Epithelial cell of esophagus (primary cell): ENCODE results near the gene HELLS.
"Not testable (repeated sequence)": the region's sequence is repeated elsewhere in the genome, so short reads cannot be mapped to it uniquely, and the experiment has no call there.

Experiments
- DNase-seq: peaks from one replicate; pipeline ENCODE4 v3.0.0; 2010; ENCODE audit warnings: low read depth
- H3K4me3 ChIP-seq: 2 replicates; pipeline ENCODE4 v1.5.1; 2011; ENCODE audit warnings: mild to moderate bottlenecking, low read length, control low read depth
- TF ChIP-seq, protein P1 (sequence below): IDR thresholded peaks from 2 replicates; pipeline ENCODE4 v1.5.1; 2011; ENCODE audit warnings: low read depth, mild to moderate bottlenecking, low read length, control low read depth, inconsistent platforms; ENCODE audit not compliant: insufficient read depth; ENCODE audit errors: missing control alignments

HELLS gene

DNA sequence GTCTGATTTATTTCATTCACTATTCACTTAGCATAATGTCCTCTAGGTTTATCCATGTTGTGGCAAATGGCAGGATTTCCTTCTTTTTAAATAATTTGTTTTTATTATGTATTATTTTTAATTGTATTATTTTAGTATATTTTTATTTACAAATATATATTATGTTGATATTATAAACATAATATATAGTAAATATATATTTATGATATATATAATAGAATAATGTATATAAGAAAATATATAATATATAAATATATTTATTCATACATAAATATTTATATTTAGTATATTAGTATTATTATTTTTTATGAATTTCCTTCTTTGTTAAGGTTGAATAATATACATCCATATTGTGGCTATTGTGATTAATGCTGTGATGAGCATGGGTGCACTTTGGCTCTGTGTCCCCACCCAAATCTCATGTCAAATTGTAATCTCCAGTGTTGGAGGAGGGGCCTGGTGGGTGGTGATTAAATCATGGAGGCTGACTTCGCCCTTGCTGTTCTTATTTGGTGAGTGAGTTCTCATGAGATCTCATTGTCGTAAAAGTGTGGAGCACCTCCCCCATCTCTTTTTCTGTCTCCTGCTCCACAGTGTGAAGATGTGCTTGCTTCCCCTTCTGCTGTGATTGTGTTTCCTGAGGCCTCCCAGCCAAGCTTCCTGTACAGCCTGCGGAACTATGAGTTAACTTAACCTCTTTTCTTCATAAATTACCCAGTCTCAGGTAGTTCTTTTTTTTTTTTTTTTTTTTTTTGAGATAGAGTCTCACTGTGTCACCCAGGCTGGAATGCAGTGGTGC is 85.7 kb downstream of the HELLS start:
- TF ChIP-seq, protein P1, sequence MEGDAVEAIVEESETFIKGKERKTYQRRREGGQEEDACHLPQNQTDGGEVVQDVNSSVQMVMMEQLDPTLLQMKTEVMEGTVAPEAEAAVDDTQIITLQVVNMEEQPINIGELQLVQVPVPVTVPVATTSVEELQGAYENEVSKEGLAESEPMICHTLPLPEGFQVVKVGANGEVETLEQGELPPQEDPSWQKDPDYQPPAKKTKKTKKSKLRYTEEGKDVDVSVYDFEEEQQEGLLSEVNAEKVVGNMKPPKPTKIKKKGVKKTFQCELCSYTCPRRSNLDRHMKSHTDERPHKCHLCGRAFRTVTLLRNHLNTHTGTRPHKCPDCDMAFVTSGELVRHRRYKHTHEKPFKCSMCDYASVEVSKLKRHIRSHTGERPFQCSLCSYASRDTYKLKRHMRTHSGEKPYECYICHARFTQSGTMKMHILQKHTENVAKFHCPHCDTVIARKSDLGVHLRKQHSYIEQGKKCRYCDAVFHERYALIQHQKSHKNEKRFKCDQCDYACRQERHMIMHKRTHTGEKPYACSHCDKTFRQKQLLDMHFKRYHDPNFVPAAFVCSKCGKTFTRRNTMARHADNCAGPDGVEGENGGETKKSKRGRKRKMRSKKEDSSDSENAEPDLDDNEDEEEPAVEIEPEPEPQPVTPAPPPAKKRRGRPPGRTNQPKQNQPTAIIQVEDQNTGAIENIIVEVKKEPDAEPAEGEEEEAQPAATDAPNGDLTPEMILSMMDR, result no peak
- no peak for DNase-seq
- H3K4me3 ChIP-seq, result no peak overlapping the region

DNA sequence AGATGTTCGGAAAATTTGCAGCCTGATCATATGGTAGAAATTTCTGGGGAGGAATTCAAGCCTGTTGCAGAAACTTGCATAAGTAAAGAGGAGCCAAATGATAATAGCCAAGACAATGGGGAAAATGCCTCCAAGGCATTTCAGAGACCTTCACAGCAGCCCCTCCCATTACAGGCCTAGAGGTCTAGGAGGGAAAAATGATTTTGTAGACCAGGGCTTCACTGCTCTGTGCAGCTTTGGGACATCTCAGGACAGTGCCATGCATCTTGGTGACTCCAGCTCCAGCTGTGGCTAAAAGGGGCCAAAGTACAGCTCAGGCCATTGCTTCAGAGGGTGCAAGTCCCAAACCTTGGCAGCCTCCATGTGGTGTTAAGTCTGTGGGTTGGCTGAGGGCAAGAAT is 87.4 kb downstream of the HELLS start:
- TF ChIP-seq, protein P1, result no peak

DNA sequence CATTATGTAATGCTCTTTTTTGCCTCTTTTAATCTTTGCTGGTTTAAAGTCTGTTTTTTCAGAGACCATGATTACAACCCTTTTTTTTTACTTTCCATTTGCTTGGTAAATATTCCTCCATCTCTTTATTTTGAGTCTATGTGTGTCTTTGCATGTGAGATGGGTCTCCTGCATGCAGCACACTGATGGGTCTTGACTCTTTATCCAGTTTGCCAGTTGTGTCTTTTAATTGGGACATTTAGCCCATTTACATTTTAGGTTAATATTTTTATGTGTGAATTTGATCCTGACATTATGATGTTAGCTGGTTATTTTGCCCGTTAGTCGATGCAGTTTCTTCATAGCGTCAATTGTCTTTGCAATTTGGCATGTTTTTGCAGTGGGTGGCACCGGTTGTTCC is 92.5 kb downstream of the HELLS start:
- not testable (repeated sequence) for DNase-seq, H3K4me3 ChIP-seq

More for the DNA sequence above, 87.4 kb downstream of the HELLS start:
- H3K4me3 ChIP-seq, result no peak overlapping the region
- DNase-seq, result no peak

GRCh38 chr10:94639902-94640301 is 94.3 kb downstream of the HELLS start:
- TF ChIP-seq, protein P1, result no peak
- no peak for DNase-seq
- H3K4me3 ChIP-seq, result no peak overlapping the region

GRCh38 chr10:94640562-94640961 is 95.0 kb downstream of the HELLS start:
- no peak for DNase-seq
- TF ChIP-seq, protein P1, result no peak
- no peak overlapping the region for H3K4me3 ChIP-seq

DNA sequence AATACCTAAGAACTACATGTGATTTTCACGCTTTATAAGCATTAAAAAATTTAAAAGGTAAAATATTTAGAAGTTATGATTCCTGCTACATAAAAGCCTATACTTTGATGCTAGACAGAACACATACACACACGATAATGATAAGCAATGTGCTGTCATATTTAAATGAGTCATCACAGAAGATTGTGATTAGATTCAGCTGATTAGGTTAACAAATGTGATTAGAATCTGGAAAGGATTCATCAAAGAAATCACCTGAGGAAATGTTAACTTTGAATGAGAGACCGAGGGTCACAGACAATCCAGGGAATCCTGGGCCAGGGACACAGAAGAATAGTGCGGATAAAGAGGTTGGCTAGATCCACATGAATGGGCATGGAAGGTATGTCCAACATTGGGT is 95.9 kb downstream of the HELLS start:
- TF ChIP-seq, protein P1, result no peak
- H3K4me3 ChIP-seq, result no peak overlapping the region
- DNase-seq, result no peak

GRCh38 chr10:94644352-94644751 is 98.8 kb downstream of the HELLS start:
- no peak for DNase-seq
- no peak overlapping the region for H3K4me3 ChIP-seq
- TF ChIP-seq, protein P1, result no peak
